Jurkat, Clone E6-1 (cell line): ENCODE data around the gene VIPR2.
"Not testable (repeated sequence)": the region's sequence is repeated elsewhere in the genome, so short reads cannot be mapped to it uniquely, and the experiment has no call there.

Source experiments
- DNase-seq: peaks from one replicate; pipeline ENCODE4 v3.0.0-alpha.2; 2011; ENCODE audit warnings: low read depth, low spot score
- H3K4me3 ChIP-seq: 2 replicates; pipeline ENCODE4 v1.5.1; 2011; ENCODE audit warnings: mild to moderate bottlenecking, low read length, control low read depth, moderate library complexity

Gene VIPR2

GRCh38 chr7:158994687-158995086, 150.0 kb downstream of the VIPR2 start:
- no peak for DNase-seq
- no peak overlapping the region for H3K4me3 ChIP-seq

- no peak overlapping the region for H3K4me3 ChIP-seq
- no peak for DNase-seq
Observed at GRCh38 chr7:158993591-158993990, 151.1 kb downstream of the VIPR2 start.

GRCh38 chr7:158992759-158993158, 151.9 kb downstream of the VIPR2 start:
- DNase-seq = no peak
- H3K4me3 ChIP-seq = no peak overlapping the region

- no peak overlapping the region for H3K4me3 ChIP-seq
- DNase-seq = no peak
Observed at GRCh38 chr7:158991824-158992621, 152.6 kb downstream of the VIPR2 start.

GRCh38 chr7:158988996-158989395, 155.7 kb downstream of the VIPR2 start:
- H3K4me3 ChIP-seq = no peak overlapping the region
- no peak for DNase-seq

GRCh38 chr7:158988302-158988862, 156.3 kb downstream of the VIPR2 start:
- DNase-seq = no peak
- no peak overlapping the region for H3K4me3 ChIP-seq

- no peak for DNase-seq
- no peak overlapping the region for H3K4me3 ChIP-seq
Observed at GRCh38 chr7:158987691-158988090, 157.0 kb downstream of the VIPR2 start.

GRCh38 chr7:158985583-158985982, 159.1 kb downstream of the VIPR2 start:
- H3K4me3 ChIP-seq = no peak overlapping the region
- DNase-seq = no peak

GRCh38 chr7:158984007-158984406, 160.7 kb downstream of the VIPR2 start:
- not testable (repeated sequence) for H3K4me3 ChIP-seq, DNase-seq

- DNase-seq, H3K4me3 ChIP-seq: not testable (repeated sequence)
Observed at GRCh38 chr7:158982080-158982479, 162.6 kb downstream of the VIPR2 start.

GRCh38 chr7:158979635-158980351, 164.9 kb downstream of the VIPR2 start:
- DNase-seq = no peak
- no peak overlapping the region for H3K4me3 ChIP-seq

- no peak for DNase-seq
- H3K4me3 ChIP-seq = no peak overlapping the region
Observed at GRCh38 chr7:158979023-158979529, 165.6 kb downstream of the VIPR2 start.
